Measurements from ENCODE around the gene POLK.
A peak's percentile ranks its signal among the peaks of the same experiment; 100 is the strongest.
"Not testable (repeated sequence)": the region's sequence is repeated elsewhere in the genome, so short reads cannot be mapped to it uniquely, and the experiment has no call there.

POLK gene

DNA sequence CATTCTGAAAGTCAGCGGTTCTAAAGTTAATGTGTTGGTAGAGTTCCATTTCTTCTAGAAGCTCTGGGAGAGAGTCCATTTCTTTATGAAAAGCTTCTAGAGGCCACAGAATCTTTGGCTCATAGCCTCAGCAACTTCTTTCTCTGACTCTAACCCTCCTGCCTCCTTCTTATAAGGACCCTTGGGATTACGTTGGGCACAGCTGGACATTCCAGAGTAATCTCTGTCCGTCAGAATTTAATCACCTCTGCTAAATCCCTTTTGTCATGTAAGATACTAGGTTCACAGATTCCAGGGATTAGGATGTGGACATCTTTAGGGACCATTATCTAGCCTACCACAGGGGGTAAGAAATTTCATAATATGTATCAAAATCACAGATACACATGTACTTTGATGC is 77.0 kb downstream of the POLK start:
- TF ChIP-seq POLR2A (IDR thresholded peaks at IDR 0.05; ENCODE audit: extremely low read depth, insufficient read length) (no peak), MAX (IDR thresholded peaks at IDR 0.05; ENCODE audit: low read depth, low read length) (no peak), MYC (IDR thresholded peaks at IDR 0.05; ENCODE audit: low read depth, low read length) (no peak)
- TF ChIP-seq, protein P1, sequence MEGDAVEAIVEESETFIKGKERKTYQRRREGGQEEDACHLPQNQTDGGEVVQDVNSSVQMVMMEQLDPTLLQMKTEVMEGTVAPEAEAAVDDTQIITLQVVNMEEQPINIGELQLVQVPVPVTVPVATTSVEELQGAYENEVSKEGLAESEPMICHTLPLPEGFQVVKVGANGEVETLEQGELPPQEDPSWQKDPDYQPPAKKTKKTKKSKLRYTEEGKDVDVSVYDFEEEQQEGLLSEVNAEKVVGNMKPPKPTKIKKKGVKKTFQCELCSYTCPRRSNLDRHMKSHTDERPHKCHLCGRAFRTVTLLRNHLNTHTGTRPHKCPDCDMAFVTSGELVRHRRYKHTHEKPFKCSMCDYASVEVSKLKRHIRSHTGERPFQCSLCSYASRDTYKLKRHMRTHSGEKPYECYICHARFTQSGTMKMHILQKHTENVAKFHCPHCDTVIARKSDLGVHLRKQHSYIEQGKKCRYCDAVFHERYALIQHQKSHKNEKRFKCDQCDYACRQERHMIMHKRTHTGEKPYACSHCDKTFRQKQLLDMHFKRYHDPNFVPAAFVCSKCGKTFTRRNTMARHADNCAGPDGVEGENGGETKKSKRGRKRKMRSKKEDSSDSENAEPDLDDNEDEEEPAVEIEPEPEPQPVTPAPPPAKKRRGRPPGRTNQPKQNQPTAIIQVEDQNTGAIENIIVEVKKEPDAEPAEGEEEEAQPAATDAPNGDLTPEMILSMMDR (IDR thresholded peaks at IDR 0.05; ENCODE audit: low read depth, low read length), result no peak
- no peak for DNase-seq (ENCODE audit: low read depth)
- H3K4me3 ChIP-seq (ENCODE audit: low read depth, low read length), result no peak overlapping the region

GRCh38 chr5:75600535-75600934 is 88.8 kb downstream of the POLK start:
- no peak for TF ChIP-seq MAX (IDR thresholded peaks at IDR 0.05; ENCODE audit: low read depth, low read length)
- TF ChIP-seq, protein P1 (IDR thresholded peaks at IDR 0.05; ENCODE audit: low read depth, low read length), result no peak
- no peak for TF ChIP-seq MYC (IDR thresholded peaks at IDR 0.05; ENCODE audit: low read depth, low read length)
- no peak for TF ChIP-seq POLR2A (IDR thresholded peaks at IDR 0.05; ENCODE audit: extremely low read depth, insufficient read length)
- H3K4me3 ChIP-seq (ENCODE audit: low read depth, low read length), result no peak overlapping the region
- no peak for DNase-seq (ENCODE audit: low read depth)

- H3K4me3 ChIP-seq (ENCODE audit: low read depth, low read length), result no peak overlapping the region
- DNase-seq (ENCODE audit: low read depth), result no peak
- TF ChIP-seq MYC (IDR thresholded peaks at IDR 0.05; ENCODE audit: low read depth, low read length) (no peak), MAX (IDR thresholded peaks at IDR 0.05; ENCODE audit: low read depth, low read length) (no peak), POLR2A (IDR thresholded peaks at IDR 0.05; ENCODE audit: extremely low read depth, insufficient read length) (no peak)
- TF ChIP-seq, protein P1 (IDR thresholded peaks at IDR 0.05; ENCODE audit: low read depth, low read length), result no peak
Observed at GRCh38 chr5:75601567-75601966, 89.9 kb downstream of the POLK start.

- TF ChIP-seq, protein P1 (IDR thresholded peaks at IDR 0.05; ENCODE audit: low read depth, low read length), result no peak
- TF ChIP-seq MAX (IDR thresholded peaks at IDR 0.05; ENCODE audit: low read depth, low read length), result no peak
- no peak for TF ChIP-seq POLR2A (IDR thresholded peaks at IDR 0.05; ENCODE audit: extremely low read depth, insufficient read length)
- TF ChIP-seq MYC (IDR thresholded peaks at IDR 0.05; ENCODE audit: low read depth, low read length), result no peak
- H3K4me3 ChIP-seq (ENCODE audit: low read depth, low read length), result no peak overlapping the region
- no peak for DNase-seq (ENCODE audit: low read depth)
Observed at GRCh38 chr5:75601996-75602395, 90.3 kb downstream of the POLK start.

GRCh38 chr5:75603371-75603770 is 91.7 kb downstream of the POLK start:
- TF ChIP-seq POLR2A (IDR thresholded peaks at IDR 0.05; ENCODE audit: extremely low read depth, insufficient read length) (no peak), MAX (IDR thresholded peaks at IDR 0.05; ENCODE audit: low read depth, low read length) (no peak), MYC (IDR thresholded peaks at IDR 0.05; ENCODE audit: low read depth, low read length) (no peak)
- TF ChIP-seq, protein P1 (IDR thresholded peaks at IDR 0.05; ENCODE audit: low read depth, low read length), result no peak
- DNase-seq (ENCODE audit: low read depth), result no peak
- H3K4me3 ChIP-seq (ENCODE audit: low read depth, low read length), result no peak overlapping the region

- DNase-seq (ENCODE audit: low read depth), result no peak
- no peak for TF ChIP-seq MAX (IDR thresholded peaks at IDR 0.05; ENCODE audit: low read depth, low read length)
- TF ChIP-seq POLR2A (IDR thresholded peaks at IDR 0.05; ENCODE audit: extremely low read depth, insufficient read length), result no peak
- no peak for TF ChIP-seq MYC (IDR thresholded peaks at IDR 0.05; ENCODE audit: low read depth, low read length)
- TF ChIP-seq, protein P1 (IDR thresholded peaks at IDR 0.05; ENCODE audit: low read depth, low read length), result no peak
- H3K4me3 ChIP-seq (ENCODE audit: low read depth, low read length), result no peak overlapping the region
Observed at GRCh38 chr5:75603821-75604220, 92.1 kb downstream of the POLK start.

GRCh38 chr5:75607341-75607740 is 95.7 kb downstream of the POLK start:
- peak; percentile 4 for DNase-seq (ENCODE audit: low read depth)

More at GRCh38 chr5:75607341-75607740, 95.7 kb downstream of the POLK start:
- H3K4me3 ChIP-seq (ENCODE audit: low read depth, low read length), result not testable (repeated sequence)

All from NB4 (cell line).